Fibroblast of pulmonary artery (primary cell): ENCODE measurements around the gene AFG1L.

Experiments
- DNase-seq: peaks from one replicate; pipeline ENCODE4 v3.0.0-alpha.2; 2010; ENCODE audit warnings: low read depth
- H3K4me3 ChIP-seq: replicated peaks from 2 replicates; pipeline ENCODE4 v1.5.1; 2011; ENCODE audit warnings: low read depth, mild to moderate bottlenecking, control low read depth, low read length, moderate library complexity
- TF ChIP-seq, protein P1 (sequence below): IDR thresholded peaks from 2 replicates; pipeline ENCODE4 v1.5.1; 2011; ENCODE audit warnings: mild to moderate bottlenecking, control low read depth, low read length, inconsistent platforms; ENCODE audit errors: missing control alignments

AFG1L gene

DNA sequence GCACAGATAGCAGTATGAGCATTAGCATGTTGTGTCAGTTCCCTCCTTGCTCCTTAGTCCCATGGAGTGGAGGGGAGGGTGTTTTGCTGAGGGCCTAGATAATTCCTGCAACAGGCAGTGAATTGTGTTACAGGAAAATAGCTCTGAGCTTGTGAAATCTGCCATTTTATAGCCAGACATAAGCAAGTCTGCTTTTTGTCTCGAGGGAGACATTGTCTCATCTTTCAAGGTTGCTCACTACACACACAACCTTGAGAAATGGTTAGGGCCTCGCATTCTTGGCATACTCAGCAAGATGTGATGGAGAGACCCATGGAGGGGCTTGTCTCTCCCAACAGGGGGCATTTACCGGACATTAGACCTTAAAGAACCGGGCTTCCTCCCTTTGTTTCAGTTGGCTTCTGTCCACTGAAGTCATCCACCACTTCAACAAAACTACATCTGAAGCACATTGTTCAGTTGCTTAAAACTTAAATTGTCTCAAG lies 157.9 kb downstream of the AFG1L start:
- DNase-seq: peak; percentile 92
- peak overlapping the region; percentile 4 for H3K4me3 ChIP-seq
- TF ChIP-seq, protein P1, sequence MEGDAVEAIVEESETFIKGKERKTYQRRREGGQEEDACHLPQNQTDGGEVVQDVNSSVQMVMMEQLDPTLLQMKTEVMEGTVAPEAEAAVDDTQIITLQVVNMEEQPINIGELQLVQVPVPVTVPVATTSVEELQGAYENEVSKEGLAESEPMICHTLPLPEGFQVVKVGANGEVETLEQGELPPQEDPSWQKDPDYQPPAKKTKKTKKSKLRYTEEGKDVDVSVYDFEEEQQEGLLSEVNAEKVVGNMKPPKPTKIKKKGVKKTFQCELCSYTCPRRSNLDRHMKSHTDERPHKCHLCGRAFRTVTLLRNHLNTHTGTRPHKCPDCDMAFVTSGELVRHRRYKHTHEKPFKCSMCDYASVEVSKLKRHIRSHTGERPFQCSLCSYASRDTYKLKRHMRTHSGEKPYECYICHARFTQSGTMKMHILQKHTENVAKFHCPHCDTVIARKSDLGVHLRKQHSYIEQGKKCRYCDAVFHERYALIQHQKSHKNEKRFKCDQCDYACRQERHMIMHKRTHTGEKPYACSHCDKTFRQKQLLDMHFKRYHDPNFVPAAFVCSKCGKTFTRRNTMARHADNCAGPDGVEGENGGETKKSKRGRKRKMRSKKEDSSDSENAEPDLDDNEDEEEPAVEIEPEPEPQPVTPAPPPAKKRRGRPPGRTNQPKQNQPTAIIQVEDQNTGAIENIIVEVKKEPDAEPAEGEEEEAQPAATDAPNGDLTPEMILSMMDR: no peak

GRCh38 chr6:108453601-108454185 lies 158.8 kb downstream of the AFG1L start:
- DNase-seq: peak; percentile 93
- TF ChIP-seq, protein P1: peak; percentile 24
- H3K4me3 ChIP-seq: peak overlapping the region; percentile 17

- TF ChIP-seq, protein P1: no peak
- DNase-seq: no peak
- H3K4me3 ChIP-seq: no peak overlapping the region
Measured at GRCh38 chr6:108454356-108454755, 159.5 kb downstream of the AFG1L start.

- TF ChIP-seq, protein P1: no peak
- H3K4me3 ChIP-seq: no peak overlapping the region
- DNase-seq: no peak
Measured at GRCh38 chr6:108455688-108456087, 160.8 kb downstream of the AFG1L start.

DNA sequence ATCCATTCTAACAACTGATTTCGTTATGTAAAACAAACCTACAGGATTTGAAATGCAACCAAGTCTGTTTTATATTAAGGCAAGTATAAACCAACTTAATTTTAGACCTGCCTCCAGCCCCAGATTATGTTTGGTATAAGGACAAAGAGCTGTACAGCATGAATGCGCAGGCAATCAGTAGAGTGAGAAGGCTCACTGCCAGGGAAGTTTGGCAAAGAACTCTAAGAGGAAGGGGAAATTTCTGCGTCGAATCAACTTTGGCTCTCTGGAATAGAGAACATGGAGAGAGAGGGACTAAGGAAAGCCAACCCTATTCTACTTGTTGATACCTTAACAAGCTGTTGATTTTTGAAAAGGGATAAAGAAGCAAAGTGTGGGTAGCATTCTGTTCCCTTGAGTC lies 168.9 kb downstream of the AFG1L start:
- no peak overlapping the region for H3K4me3 ChIP-seq
- TF ChIP-seq, protein P1: no peak
- DNase-seq: peak; percentile 41

DNA sequence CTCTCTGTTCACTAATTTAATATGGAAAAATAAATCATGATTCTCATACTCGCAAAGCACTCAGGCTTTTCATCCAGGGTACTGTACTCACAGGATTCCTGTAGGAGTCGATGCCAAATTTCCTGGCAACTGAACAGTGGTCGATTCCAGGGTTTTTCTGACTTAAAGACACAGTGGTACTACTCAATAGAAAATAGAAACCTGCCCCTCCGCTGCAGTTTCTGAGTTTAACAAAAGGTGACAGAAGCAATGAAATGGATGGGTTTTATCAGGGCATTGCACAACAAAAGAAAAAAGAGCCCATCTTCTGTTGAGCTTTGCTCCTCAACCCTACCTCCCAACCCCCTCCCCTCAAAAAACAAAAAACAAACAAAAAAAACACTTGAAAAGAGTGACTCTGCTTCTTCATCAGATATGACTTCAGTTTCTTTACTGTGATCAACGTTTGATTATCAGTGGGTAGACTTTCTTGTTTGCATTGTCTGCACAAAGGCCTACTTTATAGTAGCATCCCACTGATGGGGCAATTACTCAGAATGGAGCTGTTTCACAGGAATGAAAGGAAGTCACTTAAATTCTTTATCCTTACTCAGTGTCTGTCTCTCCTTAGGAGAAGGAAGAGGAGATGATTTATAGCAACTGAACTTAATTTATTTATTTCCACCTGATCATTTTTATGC lies 169.7 kb downstream of the AFG1L start:
- TF ChIP-seq, protein P1: no peak
- H3K4me3 ChIP-seq: no peak overlapping the region
- no peak for DNase-seq
